ENCODE results near the gene CPD.

GRCh38 chr17:30415491-30415890 lies 36.8 kb downstream of the CPD start:
- TF ChIP-seq POLR2AphosphoS5 (IDR thresholded peaks at IDR 0.05) = no peak
- TF ChIP-seq, protein P1, sequence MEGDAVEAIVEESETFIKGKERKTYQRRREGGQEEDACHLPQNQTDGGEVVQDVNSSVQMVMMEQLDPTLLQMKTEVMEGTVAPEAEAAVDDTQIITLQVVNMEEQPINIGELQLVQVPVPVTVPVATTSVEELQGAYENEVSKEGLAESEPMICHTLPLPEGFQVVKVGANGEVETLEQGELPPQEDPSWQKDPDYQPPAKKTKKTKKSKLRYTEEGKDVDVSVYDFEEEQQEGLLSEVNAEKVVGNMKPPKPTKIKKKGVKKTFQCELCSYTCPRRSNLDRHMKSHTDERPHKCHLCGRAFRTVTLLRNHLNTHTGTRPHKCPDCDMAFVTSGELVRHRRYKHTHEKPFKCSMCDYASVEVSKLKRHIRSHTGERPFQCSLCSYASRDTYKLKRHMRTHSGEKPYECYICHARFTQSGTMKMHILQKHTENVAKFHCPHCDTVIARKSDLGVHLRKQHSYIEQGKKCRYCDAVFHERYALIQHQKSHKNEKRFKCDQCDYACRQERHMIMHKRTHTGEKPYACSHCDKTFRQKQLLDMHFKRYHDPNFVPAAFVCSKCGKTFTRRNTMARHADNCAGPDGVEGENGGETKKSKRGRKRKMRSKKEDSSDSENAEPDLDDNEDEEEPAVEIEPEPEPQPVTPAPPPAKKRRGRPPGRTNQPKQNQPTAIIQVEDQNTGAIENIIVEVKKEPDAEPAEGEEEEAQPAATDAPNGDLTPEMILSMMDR (IDR thresholded peaks at IDR 0.05) = no peak
